Measurements from ENCODE around the gene HOXC5.
"Not testable (repeated sequence)": the region's sequence is repeated elsewhere in the genome, so short reads cannot be mapped to it uniquely, and the experiment has no call there.

The HOXC5 gene

DNA sequence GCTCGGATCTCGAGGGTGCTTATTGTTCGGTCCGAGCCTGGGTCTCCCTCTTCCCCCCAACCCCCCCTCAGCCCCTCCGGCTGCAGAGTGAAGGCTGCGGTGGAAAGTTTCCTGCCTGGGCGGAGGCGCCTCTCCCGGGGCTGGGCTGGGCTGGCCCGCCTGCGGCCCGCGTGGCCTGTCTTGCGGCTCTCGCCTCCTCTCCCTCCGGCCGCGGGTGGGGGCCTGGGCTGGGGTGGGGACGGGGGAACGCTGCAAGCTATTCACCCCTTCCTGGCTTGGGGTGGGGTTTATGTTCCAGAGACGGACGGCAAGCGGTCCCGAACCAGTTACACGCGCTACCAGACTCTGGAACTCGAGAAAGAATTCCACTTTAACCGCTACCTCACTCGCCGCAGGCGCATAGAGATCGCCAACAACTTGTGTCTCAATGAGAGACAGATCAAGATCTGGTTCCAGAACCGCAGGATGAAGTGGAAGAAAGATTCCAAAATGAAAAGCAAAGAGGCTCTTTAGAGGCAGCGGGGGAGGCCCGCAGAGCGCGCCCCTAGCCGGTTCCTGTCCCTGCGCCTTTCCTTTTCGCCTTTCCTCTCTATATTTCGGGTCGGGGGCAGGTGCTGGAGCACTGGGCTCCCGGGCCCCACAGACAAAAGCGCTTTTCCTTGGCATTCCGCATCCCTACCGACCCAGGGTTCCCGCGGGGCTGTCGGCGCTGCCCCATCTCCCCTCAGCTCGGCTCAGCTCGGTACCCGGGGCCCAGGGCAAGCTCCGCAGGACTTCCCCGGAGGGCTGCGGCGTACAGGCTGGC is 1.3 kb downstream of the HOXC5 start:
- no peak for DNase-seq (ENCODE audit: low read depth)

DNA sequence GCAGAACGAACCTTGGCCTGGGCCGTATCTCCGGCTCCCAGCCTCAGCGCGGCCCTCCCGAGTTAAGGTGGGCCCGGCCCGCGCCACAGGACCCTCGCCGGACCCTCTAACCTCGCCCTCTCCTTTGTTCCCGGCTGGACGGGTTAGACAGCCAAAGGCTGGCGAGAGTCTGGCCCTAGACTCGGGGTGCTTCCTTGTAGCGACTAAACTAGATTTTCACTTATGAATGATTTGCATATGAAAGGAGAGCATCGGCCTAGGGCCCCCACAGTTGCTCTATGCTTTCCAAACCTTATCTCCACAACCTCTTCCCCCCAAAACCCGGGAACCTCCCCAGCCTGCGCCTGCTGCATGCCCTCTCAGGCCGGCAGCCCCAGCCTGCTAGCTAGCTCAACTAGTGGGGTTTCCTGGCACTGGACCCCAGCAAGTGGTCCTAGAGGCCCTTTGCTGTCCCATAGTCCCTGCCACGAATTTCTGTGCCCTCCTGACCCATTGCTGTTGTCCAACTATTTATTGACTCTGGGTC is 2.0 kb downstream of the HOXC5 start:
- DNase-seq (ENCODE audit: low read depth) = no peak

DNA sequence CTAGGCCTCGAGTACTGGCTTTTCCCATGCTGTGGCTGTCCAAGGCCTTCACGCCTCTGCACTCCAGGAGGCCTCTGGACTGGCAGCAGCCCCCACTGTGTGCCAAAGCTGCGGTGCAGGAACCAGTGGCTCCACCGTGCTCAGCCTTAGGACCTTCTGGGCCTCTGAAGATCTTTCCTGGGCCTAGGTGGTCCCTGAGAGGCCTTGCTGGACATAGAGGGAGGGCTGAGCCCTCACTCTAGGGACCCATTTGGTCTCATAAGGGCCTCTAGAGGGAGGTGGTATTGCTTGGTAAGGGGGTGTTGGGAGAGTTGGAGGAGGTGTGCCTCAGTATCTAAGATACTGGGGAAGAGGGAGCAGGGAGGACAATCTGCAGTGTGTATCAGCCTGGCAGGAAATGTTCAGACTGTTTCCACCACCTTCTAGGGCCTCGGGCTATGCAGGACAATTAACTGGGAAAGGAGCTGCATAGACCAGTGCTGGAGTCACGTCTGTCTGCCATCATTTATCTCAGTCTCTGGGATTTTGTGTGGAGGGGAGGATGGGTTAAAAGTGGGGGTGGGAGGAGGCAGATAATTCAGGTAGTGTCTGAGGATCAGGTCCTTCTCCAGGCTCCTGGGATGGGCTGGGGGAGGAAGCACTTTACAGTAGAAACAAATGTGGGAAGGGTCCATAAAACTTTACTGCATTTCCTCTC is 2.9 kb downstream of the HOXC5 start:
- no peak for DNase-seq (ENCODE audit: low read depth)

DNA sequence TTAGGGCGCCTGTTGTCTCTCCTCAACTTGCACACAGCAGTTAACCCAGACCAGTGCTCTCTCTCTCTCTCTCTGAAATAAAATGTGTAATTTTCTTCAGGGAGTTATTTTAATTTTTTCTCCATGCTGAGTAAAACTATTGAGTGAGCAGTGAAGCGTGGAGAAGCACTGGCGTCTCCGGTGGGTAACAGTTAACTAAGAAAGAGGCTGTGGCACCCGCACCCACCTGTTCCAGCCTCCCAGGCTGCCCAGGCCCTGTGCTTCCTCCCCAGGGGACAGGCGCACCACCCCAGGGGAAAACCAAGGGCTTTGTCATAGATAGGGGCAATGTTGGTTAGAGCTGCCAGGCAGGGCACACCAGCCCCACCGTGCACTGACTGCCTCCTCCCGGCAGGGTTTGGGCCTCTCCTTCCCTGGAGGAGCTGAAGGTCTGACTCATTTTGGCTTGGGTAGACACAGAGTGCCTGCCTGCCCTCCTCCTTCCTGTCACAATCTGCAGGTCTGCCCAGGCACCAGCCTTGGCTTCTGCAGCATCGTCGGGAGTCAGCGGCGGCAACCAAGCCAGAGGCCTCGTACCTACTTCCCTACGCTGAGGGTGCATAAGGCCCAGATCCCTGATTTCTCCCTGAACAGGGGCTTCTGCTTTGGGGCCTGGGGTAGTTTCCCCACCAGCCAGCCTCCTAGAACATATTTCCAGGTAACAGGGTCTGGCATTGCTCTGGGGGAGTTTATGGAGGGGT is 3.9 kb downstream of the HOXC5 start:
- no peak for DNase-seq (ENCODE audit: low read depth)

DNA sequence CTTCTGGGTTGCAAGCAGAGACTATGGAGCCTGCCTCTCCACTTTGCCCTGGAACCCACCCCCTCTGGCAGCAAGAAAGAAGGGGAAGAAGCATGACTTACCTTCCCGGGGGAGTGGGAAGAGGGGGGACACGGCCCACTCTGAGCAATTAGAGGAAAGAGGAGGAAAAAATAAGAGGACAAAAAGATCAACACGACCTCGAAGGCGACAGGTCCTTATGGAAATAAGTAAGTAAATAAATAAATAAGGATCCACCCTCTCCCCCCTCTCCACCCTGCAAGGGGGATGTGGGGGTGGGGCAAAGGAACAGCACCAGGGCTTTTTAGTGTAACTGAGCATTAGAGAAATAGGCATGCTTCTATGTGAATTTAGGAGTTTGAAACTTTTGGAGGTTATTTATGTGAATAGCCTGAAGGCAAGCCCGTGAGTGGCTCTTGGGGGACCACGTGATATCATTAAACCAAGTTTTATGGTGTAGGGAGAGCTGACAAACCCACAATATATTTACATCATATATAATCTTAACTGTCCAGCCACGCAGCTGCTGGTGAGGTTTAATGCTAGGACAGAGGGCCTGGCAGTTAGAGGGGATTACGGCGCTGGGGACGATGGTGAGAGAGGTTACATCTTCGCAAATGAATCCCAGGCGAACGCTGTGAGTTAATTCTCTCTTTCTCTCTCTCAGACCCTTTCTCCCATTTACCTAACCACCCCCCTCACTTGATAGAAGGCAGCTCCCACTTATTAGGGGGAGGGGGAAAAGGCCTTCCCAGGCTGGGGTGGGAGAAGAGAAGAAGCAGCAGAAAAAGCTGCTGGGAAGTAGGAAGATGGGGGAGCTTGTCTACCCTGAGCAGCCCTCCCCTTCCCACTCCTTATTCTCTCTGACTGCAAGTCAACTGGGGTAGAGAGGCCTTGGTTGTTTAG is 4.8 kb downstream of the HOXC5 start:
- no peak for DNase-seq (ENCODE audit: low read depth)

DNA sequence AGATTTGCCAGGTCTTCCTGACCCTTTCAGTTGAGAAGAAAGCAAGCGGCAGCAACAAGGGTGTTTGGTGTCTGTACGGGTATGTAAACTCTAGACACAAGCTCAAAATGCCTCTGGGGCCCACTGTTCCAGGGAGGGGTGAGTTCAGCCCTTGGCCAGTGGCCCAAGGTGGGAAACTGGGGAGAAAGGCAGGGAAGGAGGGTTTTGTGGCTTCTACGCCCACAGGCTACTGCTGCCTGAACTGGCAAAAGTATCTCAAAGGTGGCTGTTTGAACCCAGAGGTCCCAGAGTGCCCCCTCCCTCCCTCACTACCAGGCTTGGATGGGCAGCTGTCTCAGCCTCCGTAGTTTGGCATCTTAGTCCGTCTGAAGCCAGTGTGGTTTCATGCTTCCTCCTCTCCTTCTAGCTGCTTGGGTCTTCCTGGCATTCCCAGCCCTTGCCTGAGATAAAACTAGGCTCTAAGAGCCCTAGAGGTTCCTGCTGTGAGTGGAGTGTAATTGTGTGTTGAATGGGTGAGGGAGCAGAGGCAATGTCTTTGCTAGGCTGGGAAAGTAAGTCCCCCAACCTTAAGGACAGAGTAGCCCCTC is 5.5 kb downstream of the HOXC5 start:
- no peak for DNase-seq (ENCODE audit: low read depth)

DNA sequence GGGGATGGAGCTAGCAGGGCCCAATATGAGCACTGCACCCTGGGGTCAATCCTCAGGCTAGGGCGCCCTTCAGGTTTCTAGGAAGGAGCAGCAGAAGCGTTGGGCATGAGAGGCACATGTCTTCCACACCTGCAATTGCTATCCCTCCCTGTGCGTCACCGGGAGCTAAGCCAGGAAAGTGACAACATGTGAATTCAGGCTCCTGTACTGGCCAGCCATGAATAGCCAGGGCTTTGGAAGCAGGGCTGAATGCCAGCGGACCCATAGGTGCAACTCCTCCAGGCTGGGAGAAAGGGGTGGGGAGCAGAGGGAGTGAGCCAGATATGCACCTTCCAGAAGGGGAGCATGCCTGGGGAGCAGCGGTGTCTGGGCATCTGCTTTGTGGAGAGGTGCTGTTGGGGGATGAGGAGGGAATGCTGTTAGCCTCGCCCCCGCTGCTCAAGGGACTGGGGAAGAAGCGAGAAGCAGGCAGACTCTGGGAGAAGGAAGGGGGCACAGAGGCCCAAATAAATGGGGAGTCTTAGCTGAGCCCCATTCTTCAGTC is 6.1 kb downstream of the HOXC5 start:
- DNase-seq (ENCODE audit: low read depth) = no peak

DNA sequence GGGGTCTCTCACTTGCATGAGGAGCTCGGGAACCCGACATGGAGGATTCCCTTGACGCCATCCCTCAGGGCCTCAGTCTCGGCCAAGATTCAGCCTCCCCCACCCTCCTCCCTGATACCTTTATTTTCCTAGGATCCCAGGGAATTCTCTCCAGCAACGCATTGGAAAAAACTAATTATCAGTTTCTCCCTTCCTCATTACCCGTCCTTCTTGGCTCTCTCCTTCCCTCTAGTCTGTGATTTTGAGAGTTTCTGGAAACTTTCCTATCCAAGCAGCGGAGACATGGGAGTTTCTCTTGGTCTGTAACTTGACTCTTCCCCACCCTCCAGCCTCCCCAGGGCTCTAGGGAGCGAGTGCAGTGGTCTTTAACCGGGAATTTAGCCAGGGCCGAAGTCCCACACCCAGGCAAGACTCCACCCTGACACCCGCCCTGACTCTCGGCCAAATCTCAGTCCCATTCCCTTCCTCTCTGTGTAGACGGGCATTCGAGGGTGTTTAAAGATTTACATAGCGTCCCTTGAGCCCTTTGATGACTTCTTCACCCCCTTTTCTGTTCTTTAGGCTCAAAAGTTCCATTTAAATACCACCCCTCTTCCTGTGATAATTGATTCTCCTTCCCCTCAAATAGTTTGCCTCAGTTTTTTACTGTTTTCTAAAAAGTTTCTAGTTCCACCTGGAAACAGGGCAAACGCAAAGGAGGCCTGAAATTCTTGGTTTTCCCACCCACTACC is 6.7 kb downstream of the HOXC5 start:
- DNase-seq (ENCODE audit: low read depth) = no peak

DNA sequence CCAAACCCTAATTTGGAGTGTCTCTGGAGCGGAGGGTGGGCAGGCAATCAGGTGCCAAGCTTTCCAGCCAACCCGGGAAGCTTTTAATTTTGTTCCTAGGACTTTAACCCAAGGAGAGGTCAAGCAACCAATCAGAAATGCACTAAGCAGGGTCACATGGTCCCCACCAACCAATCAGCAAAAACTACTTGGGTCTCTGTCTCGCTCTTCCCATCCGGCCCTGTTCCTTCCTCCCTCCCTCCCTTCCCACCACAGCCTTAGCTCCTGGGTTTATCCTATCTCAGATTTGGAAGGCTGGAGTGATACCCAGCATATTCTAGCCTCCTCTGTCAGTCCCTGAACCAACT is 7.3 kb downstream of the HOXC5 start:
- DNase-seq (ENCODE audit: low read depth) = no peak

DNA sequence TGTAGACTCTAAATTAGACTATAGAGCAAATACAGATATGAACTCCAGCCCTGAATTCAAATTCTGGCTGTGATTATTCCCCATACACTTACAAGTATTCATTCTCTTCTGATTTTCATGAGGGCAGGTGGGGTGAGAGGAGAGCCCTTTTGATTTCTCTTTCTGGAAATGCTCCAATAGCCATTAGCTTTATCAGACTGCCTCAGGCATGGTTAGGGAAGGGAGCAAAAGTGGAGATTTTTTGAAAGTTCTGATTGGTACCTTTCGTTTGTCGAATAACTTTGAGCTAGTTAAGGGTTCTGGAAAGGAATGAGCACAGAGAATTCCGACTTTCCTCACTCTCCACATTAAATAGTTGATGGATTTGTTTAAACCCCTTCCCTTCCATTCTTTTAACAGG is 7.8 kb downstream of the HOXC5 start:
- DNase-seq (ENCODE audit: low read depth) = no peak

DNA sequence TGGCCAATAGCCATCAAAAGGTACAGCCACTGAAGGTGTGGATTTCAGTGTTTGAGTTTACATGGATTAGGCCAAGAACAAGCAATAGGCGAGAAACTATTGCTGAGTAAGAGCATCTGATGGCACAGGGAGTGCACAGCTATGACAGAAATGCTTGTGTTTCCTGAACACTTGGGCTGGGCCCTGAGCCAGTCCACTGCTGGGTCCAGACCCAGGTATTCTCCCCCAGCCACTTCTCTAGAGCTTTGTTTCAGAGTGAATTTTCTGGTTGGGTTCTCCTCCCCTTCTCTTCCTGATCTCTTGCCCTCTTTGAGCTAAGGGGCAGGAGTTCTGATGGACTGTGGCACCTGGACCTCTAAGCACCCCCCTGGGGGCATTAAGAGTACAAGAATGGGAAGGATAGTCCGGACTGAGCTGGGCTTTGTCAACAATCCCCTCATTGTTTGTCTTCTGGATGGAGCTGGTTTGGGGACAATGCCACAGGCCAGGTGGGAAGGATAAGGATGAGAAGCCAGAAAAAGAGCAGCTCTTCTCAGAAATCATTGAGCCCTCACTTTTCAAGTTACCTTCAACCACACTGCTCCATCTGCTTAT is 8.3 kb downstream of the HOXC5 start:
- DNase-seq (ENCODE audit: low read depth) = no peak

DNA sequence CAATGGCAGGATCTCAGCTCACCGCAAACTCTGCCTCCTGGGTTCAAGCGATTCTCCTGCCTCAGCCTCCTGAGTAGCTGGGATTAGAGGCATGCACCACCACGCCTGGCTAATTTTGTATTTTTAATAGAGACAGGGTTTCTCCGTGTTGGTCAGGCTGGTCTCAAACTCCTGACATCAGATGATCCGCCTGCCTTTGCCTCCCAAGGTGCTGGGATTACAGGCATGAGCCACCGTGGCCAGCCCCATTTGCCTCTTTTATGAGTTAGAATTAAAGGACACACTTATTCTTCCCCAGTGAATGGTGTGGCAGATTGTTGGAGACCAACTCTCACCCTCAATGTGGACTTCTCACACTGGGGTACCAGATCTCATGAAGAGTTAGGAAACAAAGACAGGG is 9.2 kb downstream of the HOXC5 start:
- not testable (repeated sequence) for DNase-seq (ENCODE audit: low read depth)

DNA sequence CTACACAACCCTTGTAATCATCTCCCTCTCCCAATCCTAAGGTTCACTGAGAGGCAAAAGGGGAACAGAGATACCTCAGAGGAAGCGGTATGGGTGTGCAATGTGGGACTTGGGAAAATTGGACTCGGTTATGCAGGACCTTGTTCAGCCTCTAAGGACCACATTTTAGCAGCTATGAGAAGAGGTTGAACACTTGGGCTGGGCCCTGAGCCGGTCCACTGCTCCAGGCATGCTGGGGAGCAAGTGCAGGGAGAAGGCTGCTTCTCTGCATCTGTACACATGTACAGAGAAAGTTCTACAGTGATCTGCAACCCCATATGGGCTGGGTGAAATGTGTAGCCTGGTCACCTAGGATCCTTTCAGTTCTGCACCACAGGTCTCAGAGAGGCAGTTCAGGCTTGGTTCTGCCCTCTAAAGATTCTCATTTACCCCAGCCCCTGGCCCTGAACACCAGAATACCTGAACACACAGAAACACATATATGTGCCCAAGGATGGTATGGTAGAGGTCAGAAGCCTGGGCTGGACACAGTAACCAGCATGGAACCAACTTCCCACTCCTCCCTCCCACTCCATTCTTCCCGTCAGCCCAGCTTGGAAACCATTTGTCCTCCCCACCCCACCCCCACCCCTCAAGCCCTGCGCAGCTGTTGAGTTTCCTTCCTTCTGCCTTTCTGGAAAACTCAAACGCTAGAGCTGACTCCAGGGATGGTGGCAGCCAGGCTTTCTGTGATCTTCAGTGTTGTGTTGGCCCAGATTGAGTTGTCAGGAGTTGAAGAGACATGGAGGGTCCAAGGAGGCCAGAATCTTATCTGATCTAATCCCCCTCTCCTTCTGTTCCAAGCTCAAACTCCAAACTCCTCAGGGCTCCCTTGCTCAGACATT is 10.4 kb downstream of the HOXC5 start:
- no peak for DNase-seq (ENCODE audit: low read depth)

DNA sequence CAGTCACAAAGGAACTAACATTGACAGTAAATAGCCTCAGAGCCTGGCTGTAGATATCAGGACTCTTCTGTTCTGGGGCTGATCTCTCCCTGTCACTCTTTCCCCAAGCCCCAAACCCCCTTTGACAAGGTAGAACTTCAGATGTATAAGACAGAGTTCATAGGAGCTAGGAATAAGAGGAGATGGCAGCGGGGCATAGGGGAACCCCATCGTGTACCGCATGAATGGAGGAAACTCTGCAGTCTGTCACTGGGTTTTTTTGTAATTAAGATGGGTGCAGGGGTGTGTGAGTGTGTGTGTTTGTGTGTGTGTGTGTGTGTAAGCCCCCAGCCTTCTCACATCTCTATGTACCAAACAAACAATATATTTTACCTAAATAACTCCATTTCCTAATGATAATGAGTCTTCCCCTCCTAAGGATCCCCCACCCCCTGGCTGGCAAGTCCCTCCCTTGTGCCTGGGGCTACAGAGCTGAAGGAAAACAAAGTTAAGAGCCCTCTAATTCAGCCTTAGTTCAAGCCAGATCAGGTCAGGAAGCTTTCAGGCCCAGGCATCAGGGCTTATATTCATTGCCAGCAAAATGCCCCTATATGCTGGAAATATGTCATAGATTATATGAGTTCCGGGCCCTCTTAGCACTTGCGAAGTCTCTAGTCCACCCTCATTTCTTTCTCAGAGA is 11.7 kb downstream of the HOXC5 start:
- DNase-seq (ENCODE audit: low read depth) = no peak

DNA sequence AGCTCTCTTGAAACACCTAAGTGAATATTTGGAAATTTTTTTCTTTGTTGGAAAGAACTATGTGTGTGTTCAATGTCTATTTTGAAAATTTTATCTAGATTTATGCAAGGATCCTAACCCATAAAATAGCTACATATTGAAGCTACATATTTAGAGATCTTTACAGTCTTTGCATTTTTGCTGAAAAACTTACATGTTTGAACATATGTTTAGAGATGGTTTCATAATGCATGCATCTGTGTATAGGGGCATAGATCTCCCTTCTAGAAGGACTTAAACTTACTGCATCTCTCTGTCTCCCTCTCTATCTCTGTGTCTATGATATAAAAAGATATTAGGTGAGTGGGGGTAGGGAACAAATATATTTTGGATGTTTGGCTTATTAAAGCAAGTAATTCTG is 12.6 kb downstream of the HOXC5 start:
- DNase-seq (ENCODE audit: low read depth) = no peak

DNA sequence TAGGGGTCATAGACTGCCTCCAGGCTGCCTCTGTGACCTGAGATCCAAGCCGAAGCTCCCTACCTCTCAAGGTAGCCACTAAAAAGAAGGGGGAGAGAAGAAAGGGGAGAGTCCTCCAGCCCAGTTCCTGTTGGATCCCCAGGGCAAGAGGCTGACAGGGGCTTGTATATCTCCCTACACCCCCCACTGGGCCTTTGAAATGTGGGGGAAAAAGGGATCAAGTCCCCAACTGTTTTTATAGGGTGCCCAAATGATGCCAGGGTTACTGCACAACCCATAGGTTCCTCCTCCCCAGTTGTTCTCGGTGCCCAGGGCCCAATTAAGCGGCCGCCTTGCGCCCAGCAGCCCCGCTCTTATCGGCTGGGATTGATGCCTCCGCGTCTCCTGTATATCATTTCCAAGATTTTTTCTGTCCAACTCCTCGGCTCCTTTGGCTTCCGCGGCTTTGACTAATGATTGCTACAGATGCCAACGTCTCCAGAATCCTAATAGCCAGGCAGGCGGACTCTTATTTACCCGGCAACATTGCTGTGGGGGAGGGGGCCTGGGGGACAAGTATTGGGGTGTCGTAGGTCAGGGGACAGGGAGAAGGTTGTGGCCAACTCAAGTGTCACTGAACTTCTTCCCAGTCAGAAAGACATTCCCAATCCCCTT is 13.1 kb downstream of the HOXC5 start:
- no peak for DNase-seq (ENCODE audit: low read depth)

DNA sequence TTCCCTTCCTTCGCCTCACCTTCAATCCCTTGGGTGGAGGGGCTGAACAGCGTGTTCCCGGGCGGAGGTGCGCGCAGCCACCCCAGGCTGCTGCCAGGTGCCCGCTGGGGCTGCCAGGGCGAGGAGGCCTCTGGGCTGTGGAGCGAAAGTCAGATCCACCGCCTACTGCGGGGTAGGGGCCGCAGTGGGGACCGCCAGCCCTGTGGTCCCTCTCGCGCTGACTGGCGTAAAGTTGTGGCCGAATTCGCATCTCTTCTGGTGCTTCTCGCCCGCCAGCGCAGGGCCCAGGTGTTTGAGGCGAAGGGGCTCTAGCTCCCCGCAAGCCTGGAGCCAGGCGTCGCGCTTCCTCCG is 13.9 kb downstream of the HOXC5 start:
- DNase-seq (ENCODE audit: low read depth) = no peak

Data from HS-27A (cell line).